Caco-2 (cell line): Measurements from ENCODE around the gene ID1. TPM values are rescaled to one million over a fixed set of nuclear protein-coding genes. Genes with fewer than 3 reads are reported as not detected.

ENCODE experiments used
- BruUV-seq: library from RNA; stranded (reverse); fragments of 400-500 nt; replicated peaks from 2 replicates; lab custom pipeline; 2021; lab: Mats Ljungman, UMichigan
- CTCF ChIA-PET: fragments of 300-600 bp; sonication (Branson Sonifier 250); formaldehyde crosslinking; loops from one replicate; lab custom pipeline; 2022; ENCODE audit warnings: antibody characterized with exemption; lab: Charles Lee
- POLR2A ChIA-PET: fragments of 300-600 bp; sonication (Branson Sonifier 250); formaldehyde crosslinking; loops from one replicate; lab custom pipeline; 2022; ENCODE audit warnings: antibody characterized with exemption; lab: Charles Lee
- DNase-seq, 2 experiments: peaks; one replicate each; pipeline versions ENCODE4 v3.0.0 to v3.0.0-alpha.2; 2020 to 2022
- H3K27me3 ChIP-seq: replicated peaks from 2 replicates; pipeline ENCODE4 v1.6.0; 2011; ENCODE audit warnings: low read length; ENCODE audit not compliant: control insufficient read depth, insufficient read depth
- H3K36me3 ChIP-seq: 2 replicates; pipeline ENCODE4 v1.5.1; 2011; ENCODE audit warnings: low read length; ENCODE audit not compliant: control insufficient read depth, insufficient read depth
- H3K4me1 ChIP-seq: fragments of 250-450 bp; sonication (Bioruptor Pico); 2 replicates; pipeline ENCODE4 v1.5.1; 2020; ENCODE audit warnings: mild to moderate bottlenecking
- H3K4me3 ChIP-seq: 2 replicates; pipeline ENCODE4 v1.5.1; 2011; ENCODE audit warnings: low read depth, mild to moderate bottlenecking, control low read depth, low read length
- H3K9me3 ChIP-seq: fragments of 250-450 bp; sonication (Bioruptor Pico); 2 replicates; pipeline ENCODE4 v1.5.1; 2020; ENCODE audit warnings: mild to moderate bottlenecking, moderate library complexity
- H3K27ac Mint-ChIP-seq: one replicate; pipeline ENCODE4 v1.8.0; 2022; ENCODE audit warnings: mixed read lengths; ENCODE audit not compliant: unreplicated experiment
- H3K27me3 Mint-ChIP-seq: one replicate; pipeline ENCODE4 v1.8.0; 2022; ENCODE audit warnings: mixed read lengths; ENCODE audit not compliant: insufficient read depth, unreplicated experiment
- H3K36me3 Mint-ChIP-seq: one replicate; pipeline ENCODE4 v1.8.0; 2022; ENCODE audit warnings: mild to moderate bottlenecking, mixed read lengths; ENCODE audit not compliant: insufficient read depth, unreplicated experiment
- H3K4me1 Mint-ChIP-seq: one replicate; pipeline ENCODE4 v1.8.0; 2022; ENCODE audit warnings: low read depth, mixed read lengths; ENCODE audit not compliant: unreplicated experiment
- H3K4me3 Mint-ChIP-seq: one replicate; pipeline ENCODE4 v1.8.0; 2022; ENCODE audit warnings: mild to moderate bottlenecking, moderate library complexity, mixed read lengths; ENCODE audit not compliant: unreplicated experiment
- H3K9me3 Mint-ChIP-seq: one replicate; pipeline ENCODE4 v1.8.0; 2022; ENCODE audit warnings: mixed read lengths; ENCODE audit not compliant: unreplicated experiment
- intact Hi-C: fragments of 100-400 bp; cut with micrococcal nuclease; formaldehyde crosslinking; loops from one replicate; pipeline ENCODE4 v1.10.0; 2022; ENCODE audit not compliant: unreplicated experiment
- total RNA-seq: library from RNA; stranded (reverse); gene quantifications from 2 replicates; pipeline ENCODE4 v1.2.3, GENCODE V29; 2022
- TF ChIP-seq, protein P1 (sequence below), 2 experiments: fragments of 200-600 bp in 1 of 2; IDR thresholded peaks; 1 replicate in 1 of 2; 2 replicates in 1 of 2; pipeline versions ENCODE4 v1.5.1 to v1.8.0; 2011 to 2022; ENCODE audit warnings: antibody characterized with exemption in 1 of 2, control low read depth in 1 of 2, inconsistent platforms in 1 of 2, low read depth in 1 of 2, low read length in 1 of 2, mild to moderate bottlenecking in 1 of 2, moderate library complexity in 1 of 2; ENCODE audit not compliant: insufficient read depth in 1 of 2, severe bottlenecking in 1 of 2, unreplicated experiment in 1 of 2

The ID1 gene
- total RNA-seq, 1 experiment from 2014 or later: 163 TPM

DNA sequence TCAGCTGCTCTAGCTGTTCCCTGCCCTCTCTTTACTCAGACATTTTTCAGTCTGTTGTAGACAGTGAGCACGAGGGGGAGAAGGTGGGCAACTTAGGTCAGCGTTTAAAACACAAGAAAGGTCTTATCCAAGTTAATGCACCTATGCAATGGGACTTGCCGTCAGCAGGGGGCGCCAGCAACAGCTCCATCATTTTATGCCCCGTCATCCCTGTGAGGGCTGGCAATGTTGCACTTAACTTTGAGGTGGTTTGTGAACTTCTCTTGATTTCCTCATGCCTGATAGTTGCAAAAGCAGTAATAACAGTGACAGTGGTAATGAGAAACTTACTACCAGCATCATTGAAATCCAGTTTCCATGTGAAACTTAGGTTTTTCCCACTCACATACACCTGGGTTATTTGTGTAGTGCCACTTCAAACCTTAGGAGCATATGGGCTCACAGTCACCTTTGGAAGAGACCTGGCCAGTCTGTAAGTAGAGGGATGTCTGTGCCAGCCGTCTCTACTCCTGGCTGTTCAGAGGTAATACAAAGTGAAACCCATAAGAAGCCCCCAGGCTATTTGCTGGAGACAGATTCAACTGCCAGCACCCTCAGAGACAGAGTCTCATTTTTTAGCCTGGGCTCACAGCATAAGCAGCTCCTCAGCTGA, 44.9 kb upstream of the ID1 start:
- DNase-seq: peak; percentile 85 to 87
- Mint-ChIP-seq H3K4me1 (peaks cover 4% of the 10 kb centered on the region), H3K36me3 (peaks cover 94% of the 10 kb centered on the region), H3K9me3 (no peaks in the 10 kb centered on the region), H3K4me3 (no peak overlapping the region), H3K27ac (peak overlapping the region; percentile 68), H3K27me3 (no peaks in the 10 kb centered on the region)
- Histone ChIP-seq H3K9me3 (no peaks in the 10 kb centered on the region), H3K36me3 (peaks cover 21% of the 10 kb centered on the region), H3K4me1 (peaks cover 9% of the 10 kb centered on the region), H3K27me3 (no peaks in the 10 kb centered on the region), H3K4me3 (no peak overlapping the region)
- TF ChIP-seq, protein P1, sequence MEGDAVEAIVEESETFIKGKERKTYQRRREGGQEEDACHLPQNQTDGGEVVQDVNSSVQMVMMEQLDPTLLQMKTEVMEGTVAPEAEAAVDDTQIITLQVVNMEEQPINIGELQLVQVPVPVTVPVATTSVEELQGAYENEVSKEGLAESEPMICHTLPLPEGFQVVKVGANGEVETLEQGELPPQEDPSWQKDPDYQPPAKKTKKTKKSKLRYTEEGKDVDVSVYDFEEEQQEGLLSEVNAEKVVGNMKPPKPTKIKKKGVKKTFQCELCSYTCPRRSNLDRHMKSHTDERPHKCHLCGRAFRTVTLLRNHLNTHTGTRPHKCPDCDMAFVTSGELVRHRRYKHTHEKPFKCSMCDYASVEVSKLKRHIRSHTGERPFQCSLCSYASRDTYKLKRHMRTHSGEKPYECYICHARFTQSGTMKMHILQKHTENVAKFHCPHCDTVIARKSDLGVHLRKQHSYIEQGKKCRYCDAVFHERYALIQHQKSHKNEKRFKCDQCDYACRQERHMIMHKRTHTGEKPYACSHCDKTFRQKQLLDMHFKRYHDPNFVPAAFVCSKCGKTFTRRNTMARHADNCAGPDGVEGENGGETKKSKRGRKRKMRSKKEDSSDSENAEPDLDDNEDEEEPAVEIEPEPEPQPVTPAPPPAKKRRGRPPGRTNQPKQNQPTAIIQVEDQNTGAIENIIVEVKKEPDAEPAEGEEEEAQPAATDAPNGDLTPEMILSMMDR (IDR thresholded peaks at IDR 0.05; ENCODE audit: insufficient read depth in 1 of 2, low read depth in 1 of 2, low read length in 1 of 2, severe bottlenecking in 1 of 2, unreplicated experiment in 1 of 2): peak; percentile 98 to 99
- intact Hi-C loops: no loop called here
- POLR2A ChIA-PET: interaction anchor here (0.6 to 2.1 kb wide), 3 partner anchors 13 to 51 kb away, joined by 4 to 21 read pairs (median 15); no protein-coding TSS in a partner anchor
- BruUV-seq: no TSS peak
- CTCF ChIA-PET: interaction anchor here (0.5 to 28.6 kb wide), 21 partner anchors 9 to 573 kb away, joined by 3 to 1708 read pairs (median 4); partner anchors contain the start of genes BCL2L1, ID1, PDRG1 and TPX2

DNA sequence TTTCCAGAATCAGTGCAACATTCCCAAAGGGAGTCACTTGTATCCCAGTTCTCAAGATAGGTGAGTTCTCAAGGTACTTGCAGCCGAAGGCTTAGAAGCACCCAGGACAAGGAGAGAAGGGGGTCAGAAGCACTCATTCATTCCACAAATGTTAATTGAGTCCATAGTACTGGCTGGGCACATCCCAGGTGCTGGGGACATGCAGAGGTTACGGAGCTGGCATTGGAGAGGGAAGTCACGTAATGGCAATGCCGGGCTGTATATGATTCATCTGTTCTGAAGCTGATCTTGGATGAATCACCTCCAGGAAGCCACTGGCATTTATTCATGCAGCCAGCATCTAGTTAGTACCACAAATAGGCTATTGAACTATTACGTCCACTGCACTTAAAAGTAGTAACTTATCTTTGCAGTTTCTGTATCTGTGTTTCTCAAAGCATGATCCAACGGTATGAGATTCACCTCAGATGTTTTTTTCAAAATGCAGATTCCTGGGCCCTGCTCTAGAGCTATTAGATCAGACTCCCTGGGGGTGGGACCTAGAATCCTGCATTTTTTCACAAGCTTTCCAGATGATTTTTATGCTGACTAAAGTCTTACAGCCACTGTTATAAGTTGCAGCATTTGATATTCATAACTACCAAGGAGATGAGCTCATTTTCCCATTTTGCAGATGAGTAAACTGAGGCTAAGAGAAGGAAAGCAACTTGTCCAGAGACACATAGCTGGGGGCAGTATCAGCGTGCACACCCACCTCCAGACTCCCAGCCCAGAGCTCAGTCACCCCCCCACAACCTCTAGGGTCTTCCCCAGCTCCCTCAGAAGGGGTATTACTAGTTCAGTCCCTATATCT, 44.1 kb upstream of the ID1 start:
- peaks cover 7% of the 10 kb centered on the region for H3K4me1 ChIP-seq
- H3K36me3 ChIP-seq: peaks cover 21% of the 10 kb centered on the region
- Mint-ChIP-seq H3K27ac (peak overlapping the region; percentile 68), H3K4me3 (no peak overlapping the region), H3K36me3 (peaks cover 94% of the 10 kb centered on the region), H3K27me3 (no peaks in the 10 kb centered on the region), H3K9me3 (no peaks in the 10 kb centered on the region), H3K4me1 (peaks cover 4% of the 10 kb centered on the region)
- CTCF ChIA-PET: interaction anchor here (0.5 to 28.6 kb wide), 21 partner anchors 8 to 573 kb away, joined by 3 to 1708 read pairs (median 4); partner anchors contain the start of genes BCL2L1, ID1 and TPX2
- POLR2A ChIA-PET: interaction anchor here (0.7 to 2.1 kb wide), 2 partner anchors 12 to 44 kb away, joined by 3 to 21 read pairs; partner anchors contain the start of gene ID1
- H3K9me3 ChIP-seq: no peaks in the 10 kb centered on the region
- no TSS peak for BruUV-seq
- no peak overlapping the region for H3K4me3 ChIP-seq
- TF ChIP-seq, protein P1 (IDR thresholded peaks at IDR 0.05; ENCODE audit: insufficient read depth in 1 of 2, low read depth in 1 of 2, low read length in 1 of 2, severe bottlenecking in 1 of 2, unreplicated experiment in 1 of 2): no peak
- intact Hi-C loops: no loop called here
- DNase-seq: no peak
- no peaks in the 10 kb centered on the region for H3K27me3 ChIP-seq

DNA sequence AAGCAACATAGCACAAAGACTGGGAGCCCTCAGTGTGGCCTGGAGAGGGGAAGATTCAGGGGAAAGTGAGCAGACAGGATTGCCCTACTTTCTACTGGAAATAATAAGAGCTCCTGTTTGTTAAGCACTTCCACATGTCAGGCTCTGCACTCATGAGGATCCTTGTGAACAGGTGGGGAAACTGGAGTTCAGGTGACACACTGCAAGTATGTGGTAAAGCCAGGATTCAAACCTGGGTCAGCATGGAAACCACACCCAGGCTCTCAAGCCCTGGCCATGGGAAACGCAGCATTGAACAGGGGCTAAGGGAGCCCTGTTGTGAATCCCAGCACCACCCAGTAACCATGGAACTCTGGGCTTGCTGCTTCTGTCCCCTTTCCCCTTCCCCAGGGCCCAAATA, 42.8 kb upstream of the ID1 start:
- Mint-ChIP-seq H3K36me3 (peaks cover 96% of the 10 kb centered on the region), H3K4me1 (peaks cover 6% of the 10 kb centered on the region), H3K27me3 (no peaks in the 10 kb centered on the region), H3K27ac (peak overlapping the region; percentile 68), H3K9me3 (no peaks in the 10 kb centered on the region), H3K4me3 (no peak overlapping the region)
- Histone ChIP-seq H3K9me3 (no peaks in the 10 kb centered on the region), H3K4me1 (peaks cover 7% of the 10 kb centered on the region), H3K4me3 (no peak overlapping the region), H3K27me3 (no peaks in the 10 kb centered on the region), H3K36me3 (peaks cover 24% of the 10 kb centered on the region)
- POLR2A ChIA-PET: interaction anchor here (1.1 to 1.4 kb wide), 5 partner anchors 11 to 50 kb away, joined by 3 to 19 read pairs (median 10); partner anchors contain the start of gene ID1
- TF ChIP-seq, protein P1 (IDR thresholded peaks at IDR 0.05; ENCODE audit: insufficient read depth in 1 of 2, low read depth in 1 of 2, low read length in 1 of 2, severe bottlenecking in 1 of 2, unreplicated experiment in 1 of 2): no peak
- intact Hi-C loops: loop anchor here (2.0 kb wide), 1 partner anchor 161 kb away; the partner anchor contains the start of gene BCL2L1
- DNase-seq: no peak
- CTCF ChIA-PET: interaction anchor here (0.6 to 28.6 kb wide), 25 partner anchors 8 to 695 kb away, joined by 3 to 1708 read pairs (median 5); partner anchors contain the start of genes HM13, ID1 and TPX2
- no TSS peak for BruUV-seq
